GM10266 (cell line): ENCODE data around the gene PIK3R1.
"Not testable (repeated sequence)": the region's sequence is repeated elsewhere in the genome, so short reads cannot be mapped to it uniquely, and the experiment has no call there.

Experiments
- DNase-seq: peaks from one replicate; pipeline ENCODE4 v3.0.0; 2012; ENCODE audit errors: extremely low spot score
- CTCF ChIP-seq: IDR thresholded peaks from 2 replicates; pipeline ENCODE4 v1.5.1; 2012; ENCODE audit warnings: mild to moderate bottlenecking, low read depth; ENCODE audit not compliant: control insufficient read depth, insufficient read depth; ENCODE audit errors: missing control alignments

Gene PIK3R1

GRCh38 chr5:68227532-68228160 is 12.1 kb downstream of the PIK3R1 start:
- no peak for DNase-seq
- no peak for TF ChIP-seq CTCF

GRCh38 chr5:68229416-68229815 is 13.9 kb downstream of the PIK3R1 start:
- TF ChIP-seq CTCF: no peak
- DNase-seq: no peak

- TF ChIP-seq CTCF: no peak
- DNase-seq: no peak
Observed at GRCh38 chr5:68230285-68230684, 14.7 kb downstream of the PIK3R1 start.

- DNase-seq: no peak
- TF ChIP-seq CTCF: no peak
Observed at GRCh38 chr5:68231414-68232076, 16.0 kb downstream of the PIK3R1 start.

GRCh38 chr5:68232277-68232676 is 16.7 kb downstream of the PIK3R1 start:
- DNase-seq: no peak

GRCh38 chr5:68233075-68233474 is 17.5 kb downstream of the PIK3R1 start:
- DNase-seq: no peak
- TF ChIP-seq CTCF: no peak

More at GRCh38 chr5:68232277-68232676, 16.7 kb downstream of the PIK3R1 start:
- no peak for TF ChIP-seq CTCF

- DNase-seq: not testable (repeated sequence)
Observed at GRCh38 chr5:68235229-68235628, 19.7 kb downstream of the PIK3R1 start.
